GM21786 (cell line): ENCODE results near the gene KRT16.
"Not testable (repeated sequence)": the region's sequence is repeated elsewhere in the genome, so short reads cannot be mapped to it uniquely, and the experiment has no call there.

Experiments used
- ATAC-seq: cut with Tn5 transposase; IDR thresholded peaks from one replicate; pipeline ENCODE4 v1.9.1; 2021; ENCODE audit not compliant: unreplicated experiment

Gene KRT16

GRCh38 chr17:41612376-41613160 lies at the start of gene KRT16:
KRT16 (minus strand) TSS chr17:41612767; CDS start chr17:41612688, 79 bp downstream.
- not testable (repeated sequence) for ATAC-seq

- no peak for ATAC-seq
Measured at GRCh38 chr17:41660221-41660711, 47.7 kb upstream of the KRT16 start.

- ATAC-seq: no peak
Measured at GRCh38 chr17:41659427-41660212, 47.1 kb upstream of the KRT16 start.

DNA sequence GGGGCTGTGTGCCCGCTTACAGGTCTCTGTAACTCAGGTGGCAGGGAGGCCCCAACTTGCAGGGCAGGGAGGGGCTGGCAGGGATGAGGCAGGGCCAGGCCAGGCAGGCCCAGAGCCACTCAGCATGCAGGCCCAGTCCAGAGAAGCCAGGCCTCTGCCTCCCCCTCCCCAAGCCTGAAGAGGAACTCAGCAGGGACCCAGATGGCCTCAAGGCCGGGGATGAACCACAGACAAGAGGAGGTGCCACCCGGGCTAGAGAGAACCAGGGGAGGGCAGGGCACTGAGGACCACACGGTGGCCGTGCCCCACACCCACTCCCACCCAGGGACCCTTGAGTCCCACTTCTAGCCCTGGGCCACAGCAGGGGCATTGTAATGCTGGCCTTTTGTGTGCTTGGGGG lies 46.3 kb upstream of the KRT16 start:
- no peak for ATAC-seq

GRCh38 chr17:41657936-41658335 lies 45.4 kb upstream of the KRT16 start:
- no peak for ATAC-seq

- no peak for ATAC-seq
Measured at GRCh38 chr17:41657176-41657754, 44.7 kb upstream of the KRT16 start.

- ATAC-seq: no peak
Measured at GRCh38 chr17:41656249-41657023, 43.9 kb upstream of the KRT16 start.

DNA sequence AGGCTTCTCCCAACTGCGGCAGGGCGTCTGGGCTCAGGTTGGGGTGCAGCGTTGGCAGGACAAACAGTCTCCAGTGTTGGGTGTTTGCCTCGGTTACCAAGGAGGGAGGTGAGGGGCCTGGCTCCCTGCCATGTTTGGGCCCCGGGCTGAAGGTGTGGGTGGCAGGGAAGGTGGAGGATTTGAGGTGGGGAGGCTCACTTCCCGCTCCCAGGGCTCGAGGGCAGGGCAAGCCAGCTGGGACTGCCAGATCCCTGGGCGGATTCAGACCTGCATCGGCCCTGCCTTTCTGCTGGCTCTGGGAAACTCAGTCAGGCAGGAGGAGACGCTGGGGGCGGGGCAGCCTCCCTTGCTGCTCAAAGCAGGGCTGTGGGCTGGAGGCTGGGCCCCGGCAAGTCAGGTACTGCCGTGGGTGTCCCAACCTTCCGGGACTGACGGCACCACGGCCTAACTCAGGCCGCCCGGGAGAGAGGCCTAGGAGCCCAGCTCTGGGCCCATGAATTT lies 43.1 kb upstream of the KRT16 start:
- no peak for ATAC-seq

DNA sequence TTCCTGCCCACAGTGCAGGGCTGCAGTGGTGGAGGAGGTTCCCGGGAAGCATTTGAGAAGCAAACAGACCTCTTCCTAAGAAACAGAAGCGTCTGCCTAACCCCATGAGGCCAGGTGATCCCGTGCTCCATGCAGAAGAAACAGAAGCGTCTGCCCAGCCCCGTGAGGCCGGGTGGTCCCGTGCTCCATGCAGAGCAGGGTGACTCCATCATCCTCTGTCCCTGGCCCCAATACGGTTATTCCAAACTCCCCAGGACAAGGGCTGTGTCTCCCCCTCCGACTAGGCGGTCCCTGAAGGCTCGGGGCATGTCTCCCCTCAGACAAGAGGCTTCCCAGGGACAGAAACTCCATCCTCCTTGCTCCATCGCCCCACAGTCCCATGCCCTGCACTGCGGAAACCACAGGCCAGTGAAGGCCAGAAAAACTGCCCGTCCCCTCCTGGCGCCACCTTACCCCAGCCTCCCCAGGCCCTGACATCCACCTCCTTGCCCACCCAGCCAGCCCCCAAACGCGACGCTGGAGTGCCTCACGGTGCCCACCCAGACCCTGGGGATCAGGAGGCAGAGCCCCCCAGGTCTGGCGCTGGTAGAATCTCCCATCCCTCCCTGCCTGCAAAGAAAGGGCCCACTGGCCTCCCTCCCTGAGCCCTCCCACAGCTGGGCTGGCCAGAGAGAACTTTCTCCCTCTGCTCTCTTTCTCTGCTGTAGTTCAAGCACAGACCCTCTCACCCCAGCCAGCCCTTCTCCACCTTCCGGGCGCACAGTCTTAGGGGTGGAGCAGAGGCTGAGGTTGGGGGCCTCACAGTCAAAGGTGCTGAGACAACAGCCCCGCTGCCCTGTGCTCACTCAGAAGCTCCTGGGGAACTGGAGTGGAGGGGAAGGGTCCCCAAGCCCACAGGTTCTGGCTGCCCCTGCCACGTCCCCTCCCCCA lies 42.4 kb upstream of the KRT16 start:
- no peak for ATAC-seq

DNA sequence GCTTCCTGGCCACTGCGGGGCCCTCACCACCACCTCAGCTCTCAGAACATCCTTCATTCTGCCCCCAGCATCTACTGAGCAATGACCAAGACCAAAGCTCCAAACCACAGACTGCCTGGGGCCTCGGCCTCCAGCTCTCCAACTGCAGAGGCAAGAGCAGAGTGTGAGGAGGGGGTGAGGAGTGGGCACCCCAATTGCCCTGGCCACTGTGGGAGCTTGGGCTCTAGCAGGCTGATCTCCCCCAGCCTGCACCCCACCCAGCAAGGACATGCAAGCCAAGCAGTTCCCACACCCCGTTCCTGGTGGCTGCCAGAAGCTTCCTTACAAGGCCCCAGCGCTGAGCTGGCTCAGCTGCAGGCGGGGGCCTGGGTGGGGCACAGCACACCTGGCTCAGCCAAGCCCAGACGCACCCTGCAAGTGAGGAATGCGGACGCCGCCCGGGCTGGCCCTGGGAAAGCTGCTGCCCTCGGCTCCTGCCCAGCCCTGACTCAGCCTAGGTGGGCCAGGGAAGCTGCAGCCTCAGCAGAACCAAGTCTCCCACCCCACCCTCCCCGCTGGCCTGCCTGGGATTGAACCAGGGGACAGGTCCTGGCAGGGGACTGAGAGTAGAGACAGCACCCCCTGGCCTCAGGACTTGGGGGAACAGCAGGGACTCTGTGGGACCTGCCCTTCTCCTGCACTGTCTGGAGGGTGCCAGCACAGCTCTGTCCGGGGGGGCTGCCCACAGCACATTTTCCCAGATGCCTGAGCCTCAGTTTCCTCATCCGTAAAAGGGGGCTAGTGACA lies 41.5 kb upstream of the KRT16 start:
- ATAC-seq: no peak

GRCh38 chr17:41653421-41653820 lies 40.9 kb upstream of the KRT16 start:
- ATAC-seq: no peak

- no peak for ATAC-seq
Measured at GRCh38 chr17:41652461-41652970, 39.9 kb upstream of the KRT16 start.

DNA sequence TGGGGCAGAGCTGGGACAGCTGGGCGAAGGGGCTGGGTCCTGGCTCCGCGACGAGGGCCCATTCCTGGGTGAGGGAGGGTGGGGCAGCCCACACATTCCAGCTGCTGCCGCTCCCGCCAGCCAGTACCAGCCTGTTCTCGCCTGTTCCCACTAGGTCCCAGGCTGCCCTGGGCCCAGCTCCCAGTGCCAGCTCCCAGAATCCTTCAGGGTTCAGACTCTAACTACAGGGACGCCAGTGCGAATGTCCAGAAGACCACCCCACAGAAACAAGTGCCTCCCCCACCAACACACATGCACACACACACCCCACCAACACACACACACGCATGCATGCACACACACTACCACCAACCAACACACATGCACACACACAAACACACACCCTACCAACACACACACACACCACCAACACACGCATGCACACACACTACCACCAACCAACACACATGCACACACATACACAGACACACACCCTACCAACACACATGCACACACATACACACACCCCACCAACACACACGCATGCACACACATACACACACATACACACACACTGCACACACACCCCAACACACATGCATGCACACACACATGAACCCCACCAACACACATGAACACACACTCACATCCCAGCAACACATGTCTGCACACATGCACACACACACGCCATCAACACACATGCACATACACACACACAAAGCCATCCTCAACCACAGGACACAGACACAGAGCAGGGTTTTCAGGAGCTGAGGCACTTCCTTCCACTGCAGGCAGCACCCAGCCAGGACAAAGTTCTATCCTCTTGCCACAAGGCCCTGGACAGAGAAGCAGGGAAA lies 39.3 kb upstream of the KRT16 start:
- ATAC-seq: no peak

DNA sequence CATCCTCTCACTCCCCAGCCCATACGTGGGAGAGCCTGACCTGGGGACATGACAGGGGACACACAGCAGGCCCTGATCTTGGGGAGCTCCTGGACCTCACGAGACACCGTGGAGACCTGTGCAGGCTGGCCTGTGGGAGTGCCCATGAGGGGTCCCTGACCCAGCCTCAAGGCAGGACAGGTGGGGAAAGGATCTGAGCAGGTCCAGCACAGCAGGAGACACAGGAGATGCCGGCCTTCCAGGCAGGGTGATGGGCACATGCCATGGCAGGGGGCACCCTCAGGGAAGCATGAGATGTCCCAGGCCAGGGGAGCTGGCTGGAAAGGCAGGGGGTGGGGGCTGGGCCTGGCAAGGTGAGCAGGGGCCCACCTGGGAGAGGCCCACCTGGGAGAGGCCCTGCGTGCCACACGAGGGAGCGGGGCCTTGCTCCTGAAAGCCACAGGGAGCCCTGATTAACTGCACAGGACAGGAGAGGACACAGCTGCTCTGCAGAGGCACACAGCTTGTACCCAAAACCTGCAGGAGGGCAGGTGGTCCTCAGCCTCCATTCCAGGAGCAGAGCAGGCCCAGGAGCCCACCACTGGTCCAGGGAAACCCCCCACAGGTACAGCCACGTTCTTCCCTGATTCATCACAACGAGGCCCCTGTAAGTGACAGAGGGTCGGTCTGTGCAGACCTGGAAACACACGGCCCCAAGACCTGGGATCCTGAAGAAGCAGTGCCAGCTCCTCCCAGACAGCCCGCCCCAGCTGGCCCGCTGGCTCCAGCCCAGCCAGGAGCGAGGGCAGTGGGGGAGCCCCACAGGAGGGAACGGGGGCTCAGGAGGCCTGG lies 38.4 kb upstream of the KRT16 start:
- ATAC-seq: no peak

- no peak for ATAC-seq
Measured at GRCh38 chr17:41649923-41650519, 37.5 kb upstream of the KRT16 start.

DNA sequence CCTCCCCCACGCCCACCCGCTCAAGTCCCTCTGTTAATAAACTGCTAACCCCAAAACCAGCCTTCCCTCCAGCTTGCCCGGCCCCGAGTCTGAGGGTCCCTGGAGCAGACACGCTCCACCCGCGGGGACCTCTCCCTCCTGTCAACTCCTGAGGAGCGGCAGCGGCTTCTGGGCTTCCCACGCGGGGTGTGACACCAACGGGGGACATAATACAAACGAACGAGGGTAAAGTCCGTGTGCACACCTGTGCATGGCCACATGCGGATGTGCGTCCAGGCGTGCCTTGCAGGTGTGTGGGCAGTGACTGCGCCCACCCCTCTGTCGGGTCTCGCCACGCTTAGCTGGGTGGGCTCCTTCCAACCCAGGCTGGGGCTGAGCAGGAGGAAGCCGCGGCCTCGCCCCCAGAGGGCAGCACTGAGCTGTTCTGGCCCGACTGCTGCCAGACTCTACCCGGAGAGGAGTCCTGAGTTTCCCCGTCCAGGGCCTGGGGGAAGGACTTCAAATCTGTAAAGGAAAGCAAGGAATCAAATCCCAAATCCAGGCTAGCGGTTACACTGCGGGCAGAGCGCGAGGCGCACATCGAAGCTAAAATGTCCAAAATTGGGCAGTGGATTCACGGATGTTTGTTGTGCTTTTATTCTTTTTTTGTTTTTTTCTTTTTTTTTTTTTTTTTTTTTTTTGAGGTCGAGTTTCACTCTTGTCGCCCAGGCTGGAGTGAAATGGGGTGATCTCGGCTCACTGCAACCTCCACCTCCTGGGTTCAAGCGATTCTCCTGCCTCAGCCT lies 36.0 kb upstream of the KRT16 start:
- ATAC-seq: no peak
